ENCODE results near the gene MRPL23. TPM values are rescaled to one million over a fixed set of nuclear protein-coding genes. Genes with fewer than 3 reads are reported as not detected.

MRPL23 gene
- total RNA-seq, 1 experiment from 2014 or later: 232 TPM

DNA sequence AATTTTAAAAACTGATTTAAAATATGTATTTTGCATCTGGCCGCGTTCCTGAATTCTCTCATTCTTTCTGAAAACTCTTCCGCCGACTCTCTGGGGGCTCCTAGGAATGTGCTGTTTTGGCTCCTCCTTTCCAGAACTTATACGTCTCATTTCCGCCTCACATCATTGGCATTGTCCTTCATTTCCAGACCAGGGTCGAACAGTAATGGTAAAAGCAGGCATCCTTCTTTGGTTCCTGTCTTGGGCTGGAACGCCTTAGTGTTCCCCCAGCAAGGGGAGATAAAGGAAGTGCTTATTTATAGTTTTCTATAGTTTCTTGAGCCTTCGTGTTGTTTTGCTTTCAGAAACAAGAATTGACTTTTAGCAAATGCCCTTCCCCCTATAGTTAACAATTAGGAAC, 38.5 kb upstream of the MRPL23 start:
- intact Hi-C loops (cut with micrococcal nuclease): no loop called here
- no peak for DNase-seq
- Histone ChIP-seq H3K4me3 (ENCODE audit: low read length) (no peak overlapping the region), H3K27me3 (ENCODE audit: low read length) (peaks cover 38% of the 10 kb centered on the region), H3K36me3 (ENCODE audit: low read depth, low read length) (no peaks in the 10 kb centered on the region), H3K79me2 (ENCODE audit: low read length) (no peaks in the 10 kb centered on the region), H3K9me3 (ENCODE audit: low read length) (no peaks in the 10 kb centered on the region), H3K9ac (ENCODE audit: low read length) (no peak overlapping the region), H2AFZ (ENCODE audit: low read length) (no peak overlapping the region), H3K9me2 (replicated peaks; ENCODE audit: low read length) (no peaks in the 10 kb centered on the region), H3K4me2 (ENCODE audit: low read length) (no peak overlapping the region), H3K4me1 (ENCODE audit: insufficient read depth, low read length) (no peaks in the 10 kb centered on the region), H3K27ac (ENCODE audit: low read length) (no peak overlapping the region), H3F3A (ENCODE audit: low read length, unreplicated experiment) (no peaks in the 10 kb centered on the region), H4K20me1 (ENCODE audit: low read length) (no peaks in the 10 kb centered on the region)
- POLR2A ChIA-PET (ENCODE audit: unreplicated experiment): no interaction called here
- no peak for ATAC-seq
- CTCF ChIA-PET: no interaction called here
- TF ChIP-seq EZH2phosphoT487 (IDR thresholded peaks at IDR 0.05; ENCODE audit: borderline replicate concordance, low read length) (no peak), EZH2 (IDR thresholded peaks at IDR 0.05; ENCODE audit: low read length, unreplicated experiment) (no peak)
- TF ChIP-seq, protein P1, sequence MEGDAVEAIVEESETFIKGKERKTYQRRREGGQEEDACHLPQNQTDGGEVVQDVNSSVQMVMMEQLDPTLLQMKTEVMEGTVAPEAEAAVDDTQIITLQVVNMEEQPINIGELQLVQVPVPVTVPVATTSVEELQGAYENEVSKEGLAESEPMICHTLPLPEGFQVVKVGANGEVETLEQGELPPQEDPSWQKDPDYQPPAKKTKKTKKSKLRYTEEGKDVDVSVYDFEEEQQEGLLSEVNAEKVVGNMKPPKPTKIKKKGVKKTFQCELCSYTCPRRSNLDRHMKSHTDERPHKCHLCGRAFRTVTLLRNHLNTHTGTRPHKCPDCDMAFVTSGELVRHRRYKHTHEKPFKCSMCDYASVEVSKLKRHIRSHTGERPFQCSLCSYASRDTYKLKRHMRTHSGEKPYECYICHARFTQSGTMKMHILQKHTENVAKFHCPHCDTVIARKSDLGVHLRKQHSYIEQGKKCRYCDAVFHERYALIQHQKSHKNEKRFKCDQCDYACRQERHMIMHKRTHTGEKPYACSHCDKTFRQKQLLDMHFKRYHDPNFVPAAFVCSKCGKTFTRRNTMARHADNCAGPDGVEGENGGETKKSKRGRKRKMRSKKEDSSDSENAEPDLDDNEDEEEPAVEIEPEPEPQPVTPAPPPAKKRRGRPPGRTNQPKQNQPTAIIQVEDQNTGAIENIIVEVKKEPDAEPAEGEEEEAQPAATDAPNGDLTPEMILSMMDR (conservative IDR thresholded peaks at IDR 0.05; ENCODE audit: low read depth, low read length): no peak
- no TSS peak for BruUV-seq (replicated peaks)

DNA sequence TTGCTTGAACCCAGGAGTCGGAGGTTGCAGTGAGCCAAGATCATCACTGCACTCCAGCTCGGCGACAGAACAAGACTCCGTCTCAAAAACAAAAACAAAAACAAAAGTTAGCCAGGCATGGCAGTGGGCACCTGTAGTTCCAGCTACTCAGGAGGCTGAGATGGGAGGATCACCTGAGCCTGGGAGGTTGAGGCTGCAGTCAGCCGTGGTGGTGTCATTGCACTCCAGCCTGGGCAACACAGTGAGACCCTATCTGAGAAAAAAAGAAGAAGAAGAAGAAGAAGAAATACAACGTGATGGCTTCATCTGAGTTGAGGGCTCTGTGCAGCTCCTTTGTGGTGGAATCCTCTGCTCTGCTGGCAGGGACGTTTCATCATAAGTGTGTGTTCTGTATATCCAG, 37.6 kb upstream of the MRPL23 start:
- ATAC-seq: no peak
- H3F3A ChIP-seq (ENCODE audit: low read length, unreplicated experiment): no peaks in the 10 kb centered on the region
- DNase-seq: no peak
- H3K9me3 ChIP-seq (ENCODE audit: low read length): no peaks in the 10 kb centered on the region
- no peak overlapping the region for H2AFZ ChIP-seq (ENCODE audit: low read length)
- H3K36me3 ChIP-seq (ENCODE audit: low read depth, low read length): no peaks in the 10 kb centered on the region
- peaks cover 34% of the 10 kb centered on the region for H3K27me3 ChIP-seq (ENCODE audit: low read length)
- H3K4me1 ChIP-seq (ENCODE audit: insufficient read depth, low read length): no peaks in the 10 kb centered on the region
- H3K79me2 ChIP-seq (ENCODE audit: low read length): no peaks in the 10 kb centered on the region
- no TSS peak for BruUV-seq (replicated peaks)
- no peak overlapping the region for H3K4me2 ChIP-seq (ENCODE audit: low read length)
- ChIA-PET CTCF (no interaction called here), POLR2A (ENCODE audit: unreplicated experiment) (no interaction called here)
- H4K20me1 ChIP-seq (ENCODE audit: low read length): no peaks in the 10 kb centered on the region
- H3K9ac ChIP-seq (ENCODE audit: low read length): no peak overlapping the region
- no peaks in the 10 kb centered on the region for H3K9me2 ChIP-seq (replicated peaks; ENCODE audit: low read length)
- intact Hi-C loops (cut with micrococcal nuclease): no loop called here
- TF ChIP-seq, protein P1 (conservative IDR thresholded peaks at IDR 0.05; ENCODE audit: low read depth, low read length): no peak
- TF ChIP-seq EZH2phosphoT487 (IDR thresholded peaks at IDR 0.05; ENCODE audit: borderline replicate concordance, low read length) (no peak), EZH2 (IDR thresholded peaks at IDR 0.05; ENCODE audit: low read length, unreplicated experiment) (no peak)
- H3K27ac ChIP-seq (ENCODE audit: low read length): no peak overlapping the region
- no peak overlapping the region for H3K4me3 ChIP-seq (ENCODE audit: low read length)

DNA sequence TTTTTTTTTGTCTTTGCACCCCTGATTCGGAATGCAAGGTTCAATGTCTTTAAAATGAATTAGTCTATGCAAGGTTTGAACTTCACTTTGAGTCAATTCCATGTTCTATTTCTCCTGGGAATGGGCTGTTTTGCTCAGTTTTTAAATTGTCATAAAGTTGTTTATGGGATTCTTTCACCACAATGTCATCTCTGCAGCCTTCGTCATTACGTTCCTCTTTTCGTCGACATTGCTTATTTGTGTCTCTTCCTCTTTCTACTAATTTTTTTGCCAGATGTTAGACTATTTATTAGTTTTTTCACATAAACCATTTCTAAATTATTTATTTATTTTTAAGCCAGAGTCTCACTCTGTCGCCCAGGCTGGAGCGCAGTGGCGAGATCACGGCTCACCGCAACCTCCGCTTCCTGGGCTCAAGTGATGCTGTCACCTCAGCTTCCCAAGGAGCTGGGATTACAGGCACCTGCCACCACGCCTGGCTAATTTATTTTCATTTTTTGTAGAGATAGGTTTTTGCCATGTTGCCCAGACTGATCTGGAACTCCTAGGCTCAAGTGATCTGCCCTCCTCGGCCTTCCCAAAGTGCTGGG, 34.7 kb upstream of the MRPL23 start:
- no peak for TF ChIP-seq EZH2phosphoT487 (IDR thresholded peaks at IDR 0.05; ENCODE audit: borderline replicate concordance, low read length)
- TF ChIP-seq, protein P1 (conservative IDR thresholded peaks at IDR 0.05; ENCODE audit: low read depth, low read length): no peak
- no peak for TF ChIP-seq EZH2 (IDR thresholded peaks at IDR 0.05; ENCODE audit: low read length, unreplicated experiment)
- no peak for ATAC-seq
- Histone ChIP-seq H3K4me1 (ENCODE audit: insufficient read depth, low read length) (no peaks in the 10 kb centered on the region), H3K4me3 (ENCODE audit: low read length) (no peak overlapping the region), H3K9ac (ENCODE audit: low read length) (no peak overlapping the region), H3K27ac (ENCODE audit: low read length) (no peak overlapping the region), H3K4me2 (ENCODE audit: low read length) (no peak overlapping the region), H3K9me2 (replicated peaks; ENCODE audit: low read length) (no peaks in the 10 kb centered on the region), H3K79me2 (ENCODE audit: low read length) (no peaks in the 10 kb centered on the region), H3K36me3 (ENCODE audit: low read depth, low read length) (no peaks in the 10 kb centered on the region), H3F3A (ENCODE audit: low read length, unreplicated experiment) (no peaks in the 10 kb centered on the region), H4K20me1 (ENCODE audit: low read length) (no peaks in the 10 kb centered on the region), H3K27me3 (ENCODE audit: low read length) (peaks cover 19% of the 10 kb centered on the region), H3K9me3 (ENCODE audit: low read length) (no peaks in the 10 kb centered on the region), H2AFZ (ENCODE audit: low read length) (no peak overlapping the region)
- BruUV-seq (replicated peaks): no TSS peak
- no peak for DNase-seq
- intact Hi-C loops (cut with micrococcal nuclease): no loop called here
- CTCF ChIA-PET: no interaction called here
- POLR2A ChIA-PET (ENCODE audit: unreplicated experiment): no interaction called here
